DND-41 (cell line): ENCODE measurements around the gene CIROP.

Experiments
- ATAC-seq: fragments of 200-7000 bp; cut with Tn5 transposase; 3 replicates; pipeline ENCODE4 v1.9.1; 2021; ENCODE audit warnings: low read depth; ENCODE audit not compliant: insufficient read depth
- DNase-seq: peaks from one replicate; pipeline ENCODE4 v3.0.0-alpha.2; 2020
- H2AFZ ChIP-seq: 2 replicates; pipeline ENCODE4 v1.6.0; 2012; ENCODE audit warnings: low read depth, low read length
- H3K27ac ChIP-seq: 2 replicates; pipeline ENCODE4 v1.5.1; 2012; ENCODE audit warnings: low read length, inconsistent platforms
- H3K27me3 ChIP-seq: fragments of 200-600 bp; sonication (generic); 2 replicates; pipeline ENCODE4 v1.6.0; 2012; ENCODE audit warnings: low read length, mild to moderate bottlenecking, inconsistent platforms; ENCODE audit not compliant: insufficient read depth, poor library complexity
- H3K36me3 ChIP-seq: 2 replicates; pipeline ENCODE4 v1.5.1; 2012; ENCODE audit warnings: low read length, inconsistent platforms; ENCODE audit not compliant: insufficient read depth
- H3K4me1 ChIP-seq: 2 replicates; pipeline ENCODE4 v1.5.1; 2012; ENCODE audit warnings: mild to moderate bottlenecking, low read length; ENCODE audit not compliant: insufficient read depth
- H3K4me2 ChIP-seq: 2 replicates; pipeline ENCODE4 v1.6.0; 2012; ENCODE audit warnings: mild to moderate bottlenecking, moderate library complexity, low read length, inconsistent platforms; ENCODE audit not compliant: insufficient read depth
- H3K4me3 ChIP-seq, 2 experiments: fragments of 200-600 bp in 1 of 2; shearing (Covaris generic) in 1 of 2; 2 replicates each; pipeline ENCODE4 v1.5.1; 2012 to 2016; ENCODE audit warnings: inconsistent platforms in 2 of 2, low read length in 2 of 2, mild to moderate bottlenecking in 2 of 2, low read depth in 1 of 2, moderate library complexity in 1 of 2
- H3K79me2 ChIP-seq: 2 replicates; pipeline ENCODE4 v1.6.0; 2012; ENCODE audit warnings: low read length, inconsistent platforms; ENCODE audit not compliant: insufficient read depth
- H3K9ac ChIP-seq: 2 replicates; pipeline ENCODE4 v1.6.0; 2012; ENCODE audit warnings: low read depth, mild to moderate bottlenecking, inconsistent platforms, low read length, moderate library complexity
- H3K9me3 ChIP-seq: 2 replicates; pipeline ENCODE4 v1.5.1; 2012; ENCODE audit warnings: low read length, moderate library complexity, mild to moderate bottlenecking, inconsistent platforms; ENCODE audit not compliant: insufficient read depth, severe bottlenecking
- H4K20me1 ChIP-seq: 2 replicates; pipeline ENCODE4 v1.6.0; 2012; ENCODE audit warnings: low read length; ENCODE audit not compliant: insufficient read depth
- CTCF ChIP-seq: IDR thresholded peaks from 2 replicates; pipeline ENCODE4 v1.5.1; 2012; ENCODE audit warnings: borderline replicate concordance, low read length, moderate library complexity, mild to moderate bottlenecking; ENCODE audit not compliant: poor library complexity, severe bottlenecking; ENCODE audit errors: extremely low read depth
- EZH2 ChIP-seq: IDR thresholded peaks from 3 replicates; pipeline ENCODE4 v1.6.1; 2012; ENCODE audit warnings: borderline replicate concordance, low read depth, mild to moderate bottlenecking, moderate library complexity, low read length, inconsistent platforms; ENCODE audit not compliant: severe bottlenecking

Gene CIROP

GRCh38 chr14:23139874-23140273 is 35.1 kb upstream of the CIROP start:
- H3K4me1 ChIP-seq = no peaks in the 10 kb centered on the region
- H3K27ac ChIP-seq = no peak overlapping the region
- DNase-seq (no peak), ATAC-seq (no peak)
- no peaks in the 10 kb centered on the region for H3K36me3 ChIP-seq
- H3K4me3 ChIP-seq = no peak overlapping the region
- H3K27me3 ChIP-seq = peaks cover 55% of the 10 kb centered on the region
- H2AFZ ChIP-seq = no peak overlapping the region
- no peaks in the 10 kb centered on the region for H3K79me2 ChIP-seq
- H3K9me3 ChIP-seq = no peaks in the 10 kb centered on the region
- H3K9ac ChIP-seq = no peak overlapping the region
- TF ChIP-seq EZH2 (no peak), CTCF (no peak)
- no peak overlapping the region for H3K4me2 ChIP-seq
- H4K20me1 ChIP-seq = peaks cover 2% of the 10 kb centered on the region; the same call in 1 of the 2 replicates

GRCh38 chr14:23137813-23138535 is 33.2 kb upstream of the CIROP start:
- Histone ChIP-seq H3K9ac (no peak overlapping the region), H3K4me2 (no peak overlapping the region), H3K27ac (no peak overlapping the region), H3K4me3 (no peak overlapping the region), H4K20me1 (peaks cover 2% of the 10 kb centered on the region; the same call in 1 of the 2 replicates), H3K9me3 (no peaks in the 10 kb centered on the region), H3K27me3 (peaks cover 46% of the 10 kb centered on the region), H3K36me3 (no peaks in the 10 kb centered on the region), H2AFZ (no peak overlapping the region), H3K4me1 (no peaks in the 10 kb centered on the region), H3K79me2 (no peaks in the 10 kb centered on the region)
- DNase-seq = no peak
- ATAC-seq = no peak
- no peak for TF ChIP-seq CTCF
- no peak for TF ChIP-seq EZH2

- H3K36me3 ChIP-seq = no peaks in the 10 kb centered on the region
- H3K27ac ChIP-seq = no peak overlapping the region
- H3K4me2 ChIP-seq = no peak overlapping the region
- no peak for TF ChIP-seq CTCF
- no peak for TF ChIP-seq EZH2
- H3K79me2 ChIP-seq = no peaks in the 10 kb centered on the region
- DNase-seq (no peak), ATAC-seq (no peak)
- H4K20me1 ChIP-seq = peaks cover 2% of the 10 kb centered on the region; the same call in 1 of the 2 replicates
- H3K9me3 ChIP-seq = no peaks in the 10 kb centered on the region
- no peaks in the 10 kb centered on the region for H3K4me1 ChIP-seq
- no peak overlapping the region for H2AFZ ChIP-seq
- peaks cover 41% of the 10 kb centered on the region for H3K27me3 ChIP-seq
- no peak overlapping the region for H3K4me3 ChIP-seq
- H3K9ac ChIP-seq = no peak overlapping the region
Measured at GRCh38 chr14:23137192-23137812, 32.5 kb upstream of the CIROP start.
